GM18909 (cell line): Measurements from ENCODE around the gene PPP2R5C.

Source experiments
- ATAC-seq: cut with Tn5 transposase; IDR thresholded peaks from one replicate; pipeline ENCODE4 v1.9.1; 2021; ENCODE audit warnings: mild to moderate bottlenecking; ENCODE audit not compliant: unreplicated experiment, poor library complexity

The PPP2R5C gene

GRCh38 chr14:101900253-101900652 lies 138.7 kb downstream of the PPP2R5C start:
- no peak for ATAC-seq

GRCh38 chr14:101903111-101903561 lies 141.6 kb downstream of the PPP2R5C start:
- ATAC-seq: no peak

GRCh38 chr14:101905614-101906013 lies 144.1 kb downstream of the PPP2R5C start:
- no peak for ATAC-seq

GRCh38 chr14:101906645-101907044 lies 145.1 kb downstream of the PPP2R5C start:
- ATAC-seq: no peak

- ATAC-seq: no peak
Observed at GRCh38 chr14:101907619-101908018, 146.1 kb downstream of the PPP2R5C start.

- ATAC-seq: no peak
Observed at GRCh38 chr14:101908795-101909194, 147.3 kb downstream of the PPP2R5C start.

GRCh38 chr14:101909371-101910096 lies 148.0 kb downstream of the PPP2R5C start:
- ATAC-seq: no peak

- ATAC-seq: no peak
Observed at GRCh38 chr14:101912841-101913240, 151.3 kb downstream of the PPP2R5C start.

GRCh38 chr14:101914083-101914482 lies 152.6 kb downstream of the PPP2R5C start:
- ATAC-seq: no peak

- no peak for ATAC-seq
Observed at GRCh38 chr14:101915871-101916815, 154.6 kb downstream of the PPP2R5C start.

- no peak for ATAC-seq
Observed at GRCh38 chr14:101916816-101917412, 155.4 kb downstream of the PPP2R5C start.

- no peak for ATAC-seq
Observed at GRCh38 chr14:101917413-101918017, 156.0 kb downstream of the PPP2R5C start.

- ATAC-seq: no peak
Observed at GRCh38 chr14:101918065-101918989, 156.8 kb downstream of the PPP2R5C start.

- ATAC-seq: no peak
Observed at GRCh38 chr14:101920271-101920670, 158.8 kb downstream of the PPP2R5C start.

GRCh38 chr14:101922866-101923265 lies 161.4 kb downstream of the PPP2R5C start:
- ATAC-seq: no peak

GRCh38 chr14:101925152-101925551 lies 163.6 kb downstream of the PPP2R5C start:
- no peak for ATAC-seq

- no peak for ATAC-seq
Observed at GRCh38 chr14:101926085-101926484, 164.6 kb downstream of the PPP2R5C start.

- ATAC-seq: no peak
Observed at GRCh38 chr14:101926620-101927019, 165.1 kb downstream of the PPP2R5C start.

- ATAC-seq: no peak
Observed at GRCh38 chr14:101927859-101928258, 166.3 kb downstream of the PPP2R5C start.
